Breast epithelium (tissue), 3 donors: ENCODE measurements around the gene RCSD1.

Source experiments
- POLR2A ChIP-seq: fragments of 450-650 bp; IDR thresholded peaks from one replicate; pipeline ENCODE4 v1.6.1; 2016; ENCODE audit warnings: antibody characterized with exemption, mild to moderate bottlenecking, moderate library complexity
- TF ChIP-seq, protein P1 (sequence below), 3 donors: fragments of 450-650 bp; IDR thresholded peaks; one replicate each; pipeline ENCODE4 v1.5.1; 2016 to 2017; ENCODE audit warnings: antibody characterized with exemption in 3 of 3, mild to moderate bottlenecking in 3 of 3, moderate library complexity in 3 of 3

DNA sequence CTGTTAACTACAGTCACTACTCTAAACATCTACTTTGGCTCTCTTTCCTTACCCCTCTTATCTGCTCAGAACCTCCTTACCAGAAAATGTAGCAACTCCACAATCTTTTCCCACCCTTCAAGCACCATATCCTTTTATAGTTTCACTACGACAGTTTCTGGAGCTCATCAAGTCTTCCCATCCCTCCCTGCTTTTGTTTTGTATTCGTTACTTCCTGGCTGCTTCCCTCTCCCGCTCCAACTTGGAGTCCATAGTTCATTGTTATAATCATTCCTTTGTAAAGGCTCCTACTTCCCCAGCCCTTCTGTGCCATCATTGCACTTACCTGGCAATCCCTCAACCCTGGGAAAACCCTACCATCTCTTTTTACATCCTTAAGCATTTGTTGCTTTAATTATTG is 109.7 kb downstream of the RCSD1 start:
- TF ChIP-seq, protein P1, sequence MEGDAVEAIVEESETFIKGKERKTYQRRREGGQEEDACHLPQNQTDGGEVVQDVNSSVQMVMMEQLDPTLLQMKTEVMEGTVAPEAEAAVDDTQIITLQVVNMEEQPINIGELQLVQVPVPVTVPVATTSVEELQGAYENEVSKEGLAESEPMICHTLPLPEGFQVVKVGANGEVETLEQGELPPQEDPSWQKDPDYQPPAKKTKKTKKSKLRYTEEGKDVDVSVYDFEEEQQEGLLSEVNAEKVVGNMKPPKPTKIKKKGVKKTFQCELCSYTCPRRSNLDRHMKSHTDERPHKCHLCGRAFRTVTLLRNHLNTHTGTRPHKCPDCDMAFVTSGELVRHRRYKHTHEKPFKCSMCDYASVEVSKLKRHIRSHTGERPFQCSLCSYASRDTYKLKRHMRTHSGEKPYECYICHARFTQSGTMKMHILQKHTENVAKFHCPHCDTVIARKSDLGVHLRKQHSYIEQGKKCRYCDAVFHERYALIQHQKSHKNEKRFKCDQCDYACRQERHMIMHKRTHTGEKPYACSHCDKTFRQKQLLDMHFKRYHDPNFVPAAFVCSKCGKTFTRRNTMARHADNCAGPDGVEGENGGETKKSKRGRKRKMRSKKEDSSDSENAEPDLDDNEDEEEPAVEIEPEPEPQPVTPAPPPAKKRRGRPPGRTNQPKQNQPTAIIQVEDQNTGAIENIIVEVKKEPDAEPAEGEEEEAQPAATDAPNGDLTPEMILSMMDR (IDR thresholded peaks at IDR 0.05): no peak
- no peak for TF ChIP-seq POLR2A
